CD4-positive, alpha-beta T cell treated with Interferon gamma for 1 hour (primary cell): Measurements from ENCODE around the gene ATP5MG.
A peak's percentile ranks its signal among the peaks of the same experiment; 100 is the strongest.
"Not testable (repeated sequence)": the region's sequence is repeated elsewhere in the genome, so short reads cannot be mapped to it uniquely, and the experiment has no call there.

Source experiments
- DNase-seq: peaks from one replicate; pipeline ENCODE4 v3.0.0-alpha.2; 2020

Gene ATP5MG

DNA sequence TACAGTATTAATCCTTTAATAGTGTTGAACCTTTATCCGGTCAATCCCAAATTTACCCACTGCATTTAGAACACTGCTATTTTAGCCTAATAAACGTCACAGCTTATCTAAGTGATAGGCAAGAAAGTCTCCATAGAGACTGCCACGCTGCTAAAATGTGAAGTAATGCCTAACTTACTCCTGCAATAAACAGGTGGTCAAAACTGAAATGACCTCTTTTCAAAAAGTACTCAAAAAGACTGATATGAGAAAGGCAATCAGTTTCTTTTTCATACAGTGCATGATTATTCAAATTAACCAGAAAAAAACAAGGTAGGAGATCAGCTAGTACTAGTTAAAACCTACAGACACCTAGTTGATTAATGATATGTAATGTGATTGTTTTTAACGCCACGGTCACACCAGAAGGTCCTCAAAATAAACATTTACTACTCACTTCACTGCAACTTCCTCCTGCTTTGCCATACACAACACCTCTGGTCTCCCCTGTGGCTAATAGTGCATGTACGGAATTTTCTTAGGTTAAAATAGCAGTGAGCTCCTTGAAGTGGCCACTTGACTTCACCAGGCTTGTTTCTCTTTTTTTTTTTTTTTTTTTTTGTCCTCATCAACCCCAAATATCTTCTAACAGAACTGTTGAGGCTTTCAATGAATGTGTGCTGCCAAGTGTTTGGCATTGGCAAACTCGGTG lies 8.8 kb downstream of the ATP5MG start:
- DNase-seq = no peak

DNA sequence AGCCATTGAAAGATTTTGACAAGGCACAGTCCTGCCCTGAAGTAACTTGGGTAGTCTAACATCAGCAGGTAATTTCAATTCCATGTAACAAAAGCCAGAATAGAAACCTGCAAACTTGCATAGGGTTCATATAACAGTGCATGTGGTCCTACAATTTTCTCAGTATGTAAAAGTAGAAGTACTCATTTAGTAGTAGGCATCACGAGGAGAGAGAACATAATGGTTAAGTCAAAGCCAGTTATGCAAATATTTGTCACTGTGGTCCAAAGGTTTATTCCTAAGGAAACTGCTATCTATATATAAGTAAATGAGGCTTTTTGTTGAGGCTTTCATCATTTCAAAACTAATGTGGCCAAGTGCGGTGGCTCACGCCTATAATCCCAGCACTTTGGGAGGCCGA lies 10.1 kb downstream of the ATP5MG start:
- no peak for DNase-seq

DNA sequence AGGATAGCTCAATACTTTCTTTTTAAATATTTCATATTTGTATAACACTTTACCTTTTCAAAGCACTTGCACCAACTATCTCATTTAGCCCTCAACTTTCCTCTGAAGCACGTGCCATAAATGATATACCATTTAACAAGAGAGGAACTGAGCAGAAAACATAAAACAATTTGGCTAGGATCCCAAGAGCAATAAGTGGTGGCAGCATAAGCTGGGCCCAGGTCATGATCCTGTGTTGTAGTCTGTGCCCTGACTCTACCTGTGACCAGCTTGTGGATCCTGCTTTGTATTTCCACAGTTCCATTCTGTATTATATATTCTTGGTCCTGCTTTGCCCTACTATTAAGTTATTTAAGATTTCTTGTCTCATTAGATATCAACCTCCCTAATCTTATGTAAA lies 11.5 kb downstream of the ATP5MG start:
- no peak for DNase-seq

DNA sequence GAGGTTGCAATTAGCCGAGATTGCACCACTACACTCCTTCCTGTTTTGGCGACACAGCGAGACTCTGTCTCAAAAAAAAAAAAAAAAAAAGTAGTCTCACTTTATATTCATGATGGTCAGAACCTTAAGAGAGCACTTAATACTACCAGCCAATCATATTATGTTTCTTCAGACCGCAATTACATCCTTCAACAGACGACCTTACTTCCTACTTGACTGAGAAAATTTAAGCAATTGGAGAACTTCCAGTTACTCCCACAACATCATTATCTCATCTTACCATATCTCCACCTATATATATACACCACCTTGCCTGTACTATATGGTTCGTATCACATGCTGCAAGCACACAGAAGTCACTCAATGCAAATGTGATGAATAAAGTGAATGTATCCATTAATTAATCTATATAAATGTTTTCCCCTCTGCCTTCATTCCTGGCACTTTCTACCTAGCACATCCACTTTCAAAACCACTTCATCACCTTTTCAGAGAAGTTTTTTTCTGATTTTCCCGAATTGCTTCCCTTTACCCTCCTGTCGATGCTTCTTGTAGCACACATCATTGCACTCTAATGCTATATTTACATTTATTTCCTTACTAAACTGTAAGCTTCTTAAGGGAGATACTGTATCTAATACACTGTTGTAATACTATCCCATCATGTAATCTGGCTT lies 13.8 kb downstream of the ATP5MG start:
- no peak for DNase-seq

DNA sequence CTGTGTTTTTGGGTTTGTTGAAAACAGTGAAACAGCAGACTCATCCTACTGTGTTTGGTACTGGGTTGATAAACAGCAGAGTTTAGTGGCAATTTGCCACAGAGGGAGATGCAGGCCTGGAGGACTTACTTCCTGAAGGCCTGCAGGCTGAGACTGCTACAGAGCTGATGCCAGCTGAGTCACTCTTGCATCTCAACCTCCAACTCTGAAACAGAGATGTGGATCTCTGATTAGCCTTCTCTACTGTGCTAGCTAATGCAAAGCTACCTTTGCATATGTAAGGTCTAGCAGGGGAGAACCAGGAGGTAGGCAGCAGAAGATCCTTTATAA lies 14.3 kb downstream of the ATP5MG start:
- DNase-seq = no peak

DNA sequence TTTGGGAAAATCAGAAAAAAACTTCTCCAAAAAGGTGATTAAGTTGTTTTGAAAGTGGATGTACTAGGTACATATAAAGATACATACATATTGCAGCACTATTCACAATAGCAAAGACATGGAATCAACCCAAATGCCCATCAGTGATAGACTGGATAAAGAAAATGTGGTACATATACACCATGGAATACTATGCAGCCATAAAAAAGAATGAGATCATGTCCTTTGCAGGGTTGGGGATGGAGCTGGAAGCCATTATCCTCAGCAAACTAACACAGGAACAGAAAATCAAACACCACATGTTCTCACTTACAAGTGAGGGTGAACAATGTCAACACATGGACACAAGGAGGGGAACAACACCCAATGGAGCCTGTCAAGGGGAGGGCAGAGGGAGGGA lies 15.5 kb downstream of the ATP5MG start:
- not testable (repeated sequence) for DNase-seq

DNA sequence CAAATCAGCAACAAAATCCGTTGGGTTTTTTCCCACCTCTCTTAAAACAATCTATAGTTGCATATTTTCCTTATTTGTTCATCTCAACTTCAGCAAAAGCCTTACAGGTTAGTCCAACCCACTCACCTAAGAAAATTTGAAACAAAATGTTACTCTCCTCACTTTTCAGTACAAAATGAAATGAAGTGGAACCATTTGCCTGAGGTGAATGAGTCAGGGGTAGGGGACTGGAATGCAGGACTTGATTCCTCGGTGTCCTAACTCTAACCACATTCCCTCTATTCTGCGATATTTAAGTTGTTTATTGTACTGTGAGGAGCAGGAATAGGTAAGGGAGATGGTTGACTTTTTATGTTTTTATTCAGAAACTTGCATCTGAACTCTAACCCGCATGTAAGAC lies 16.4 kb downstream of the ATP5MG start:
- no peak for DNase-seq

DNA sequence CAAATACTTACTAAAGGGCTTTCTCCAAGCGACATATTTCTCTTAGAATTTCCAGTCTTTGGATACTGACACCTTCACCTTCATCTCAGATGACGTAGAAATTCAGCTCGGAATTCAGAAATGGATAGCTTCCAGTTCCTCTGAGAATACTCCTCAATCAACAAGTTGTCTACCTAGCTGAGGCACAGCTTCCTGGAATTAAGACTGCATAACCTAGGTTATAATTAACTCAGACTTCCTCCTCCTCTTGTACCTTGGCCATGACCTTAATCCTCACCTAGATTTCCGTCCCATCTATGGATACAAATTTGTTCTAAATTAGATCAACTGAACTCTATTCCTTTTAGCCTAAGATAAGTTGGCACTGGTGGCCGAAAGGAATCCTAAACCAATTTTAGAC lies 17.4 kb downstream of the ATP5MG start:
- no peak for DNase-seq

DNA sequence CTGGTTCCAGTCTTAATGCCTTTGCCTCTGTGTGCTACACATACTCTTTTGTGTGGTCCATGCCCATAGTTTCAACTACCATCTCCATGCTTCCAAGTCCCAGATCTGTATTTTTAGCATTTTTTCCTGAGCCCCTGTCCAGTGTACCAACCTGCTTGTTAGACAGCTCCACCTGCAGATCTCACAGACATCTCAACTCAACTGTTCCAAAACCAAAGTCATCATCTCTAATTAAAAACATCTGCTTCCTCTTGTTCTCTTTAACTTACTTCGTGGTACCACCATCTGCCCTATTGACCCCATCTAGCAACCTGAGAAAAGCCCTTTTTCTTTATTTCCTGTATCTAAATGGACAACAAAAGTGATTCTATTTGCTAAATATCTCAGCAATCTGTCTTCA lies 26.3 kb downstream of the ATP5MG start:
- no peak for DNase-seq

DNA sequence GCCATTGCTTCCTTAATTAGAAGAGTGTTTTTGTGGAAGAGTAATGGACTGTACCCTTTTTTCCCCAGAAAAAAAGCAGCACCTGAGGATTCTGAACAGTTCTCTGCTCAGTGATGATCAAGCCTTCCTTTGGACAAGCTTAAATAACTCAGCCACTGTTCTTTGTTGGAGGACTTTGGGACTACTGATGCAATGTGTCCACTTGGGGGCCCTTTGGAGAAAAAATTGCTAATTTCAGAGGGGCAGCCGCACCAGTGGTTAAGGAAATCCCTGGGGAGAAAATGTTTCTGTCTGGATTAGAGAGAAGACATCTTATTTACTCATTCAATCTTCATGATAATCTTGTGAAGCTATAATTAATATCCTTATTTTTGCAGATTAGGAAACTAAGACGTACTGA lies 29.6 kb downstream of the ATP5MG start:
- no peak for DNase-seq

DNA sequence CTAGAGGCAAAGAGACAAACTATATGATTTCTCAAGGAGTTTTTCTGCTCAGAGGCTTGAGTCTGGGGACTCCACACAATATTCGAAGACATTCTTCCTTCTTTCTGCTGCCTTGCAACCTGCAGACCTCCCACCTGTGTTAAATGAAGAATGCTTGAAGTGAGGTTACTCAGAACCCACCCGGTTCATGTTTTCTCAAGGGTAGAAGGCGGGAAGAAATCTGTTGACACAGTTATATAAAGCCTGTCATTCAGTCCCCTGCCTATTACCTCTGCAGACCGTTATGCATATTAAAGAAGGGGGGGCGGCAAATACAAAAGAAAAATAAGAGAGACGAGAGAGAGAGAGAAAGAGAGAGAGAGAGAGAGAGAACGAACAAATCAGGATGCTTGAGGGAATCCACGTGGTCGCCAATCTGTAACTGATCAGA lies 32.7 kb downstream of the ATP5MG start:
- DNase-seq = no peak

DNA sequence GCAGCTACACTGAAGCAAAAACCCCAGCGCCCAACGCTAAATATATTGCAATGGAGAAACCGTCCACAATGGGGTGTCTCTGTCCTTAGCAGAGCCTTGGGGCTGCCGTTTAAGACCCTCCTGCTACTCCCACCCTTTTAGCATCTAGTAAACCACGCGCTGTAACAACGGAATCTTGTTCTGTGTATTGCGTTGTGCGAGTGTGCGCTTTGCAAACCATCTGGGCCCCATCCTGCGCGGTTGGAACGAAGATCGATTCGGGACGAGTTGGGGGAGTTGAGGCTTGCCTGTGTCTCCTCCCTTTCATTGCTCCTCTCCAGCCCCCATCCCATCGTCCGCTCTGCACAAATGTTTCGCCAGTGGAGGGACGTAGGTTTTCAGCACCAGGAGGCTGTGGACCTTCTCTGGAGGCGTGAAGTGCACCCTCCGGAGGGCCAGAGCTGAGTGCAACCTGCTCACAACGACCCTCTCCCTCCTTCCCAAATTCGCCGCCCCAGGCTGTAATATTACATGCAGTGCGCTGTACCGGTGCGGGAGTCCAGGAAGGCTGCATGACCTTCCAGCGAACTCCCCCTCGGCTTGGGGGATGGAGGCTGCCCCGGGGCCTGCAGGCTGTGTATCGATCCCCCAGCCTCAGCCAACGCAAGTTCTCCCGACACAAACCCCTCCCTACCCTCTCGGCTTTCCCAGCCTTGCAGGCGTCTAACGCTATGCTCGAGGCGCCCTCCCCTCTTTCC lies 33.3 kb downstream of the ATP5MG start:
- DNase-seq = peak; percentile 19

DNA sequence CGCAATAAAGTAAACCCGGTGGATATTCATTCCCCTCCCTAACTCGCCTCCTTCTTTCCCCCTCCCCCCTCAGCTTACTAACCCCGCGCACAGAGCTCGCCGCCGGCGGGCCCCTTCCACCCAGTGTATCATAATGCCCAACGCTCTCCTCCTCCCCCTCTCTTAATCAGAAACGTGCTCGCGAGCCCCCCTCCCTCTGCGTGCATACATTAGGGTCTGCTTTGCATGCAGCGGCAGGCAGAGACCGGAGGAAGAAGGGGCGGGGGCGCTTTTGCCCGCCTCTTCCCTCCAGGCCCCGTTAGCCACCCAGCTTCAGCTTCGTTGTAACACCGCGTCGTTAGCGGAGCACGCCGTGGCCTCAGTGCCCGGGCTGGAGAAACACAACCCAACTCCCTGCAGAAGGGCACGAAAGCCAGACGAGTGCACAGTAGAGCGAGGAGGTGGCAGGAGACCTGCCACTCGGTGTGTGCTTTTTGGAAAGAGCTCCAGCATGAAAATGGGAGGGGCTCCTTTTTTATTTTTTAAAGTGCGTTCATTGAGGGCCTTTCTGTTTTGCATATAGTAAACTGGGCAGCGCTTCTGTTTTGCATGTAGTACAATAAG lies 34.0 kb downstream of the ATP5MG start:
- peak; percentile 49 for DNase-seq

DNA sequence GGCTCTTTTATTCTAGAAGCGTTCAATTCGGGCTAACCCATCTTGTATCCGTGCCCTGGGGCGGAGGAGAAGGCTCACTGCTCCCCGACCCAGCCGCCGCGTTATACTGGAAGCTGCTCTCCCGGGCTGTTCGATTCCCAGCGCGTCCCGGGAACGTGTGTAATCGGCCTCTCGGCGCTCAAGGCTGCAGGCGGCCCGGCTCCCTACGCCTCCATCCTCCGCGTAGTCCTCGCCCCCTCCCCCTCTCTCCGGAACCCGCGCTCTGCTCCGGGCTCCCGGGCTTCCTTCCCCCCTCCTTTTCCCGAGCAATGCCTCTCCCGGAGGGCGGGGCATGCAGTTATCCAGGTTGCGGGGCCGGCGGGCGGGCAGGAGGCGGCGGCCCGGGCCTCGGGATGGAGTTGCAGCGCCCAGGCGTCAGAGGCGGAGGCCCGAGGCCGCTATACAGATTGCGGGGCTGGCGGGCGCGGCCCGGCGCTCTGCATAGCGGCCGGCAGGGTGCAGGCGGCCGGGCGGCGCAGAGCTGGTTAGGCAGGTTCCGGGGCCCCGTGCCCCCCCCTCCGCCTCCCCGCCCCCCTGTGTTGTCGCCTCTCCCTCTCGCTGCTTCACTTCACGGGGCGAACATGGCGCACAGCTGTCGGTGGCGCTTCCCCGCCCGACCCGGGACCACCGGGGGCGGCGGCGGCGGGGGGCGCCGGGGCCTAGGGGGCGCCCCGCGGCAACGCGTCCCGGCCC lies 34.7 kb downstream of the ATP5MG start, which contains the start of gene KMT2A:
Gene KMT2A, plus strand, starts transcription at position 600 of the 732 bp plus-strand sequence. Its CDS starts 21 bp downstream, at position 621.
- DNase-seq = peak; percentile 89

DNA sequence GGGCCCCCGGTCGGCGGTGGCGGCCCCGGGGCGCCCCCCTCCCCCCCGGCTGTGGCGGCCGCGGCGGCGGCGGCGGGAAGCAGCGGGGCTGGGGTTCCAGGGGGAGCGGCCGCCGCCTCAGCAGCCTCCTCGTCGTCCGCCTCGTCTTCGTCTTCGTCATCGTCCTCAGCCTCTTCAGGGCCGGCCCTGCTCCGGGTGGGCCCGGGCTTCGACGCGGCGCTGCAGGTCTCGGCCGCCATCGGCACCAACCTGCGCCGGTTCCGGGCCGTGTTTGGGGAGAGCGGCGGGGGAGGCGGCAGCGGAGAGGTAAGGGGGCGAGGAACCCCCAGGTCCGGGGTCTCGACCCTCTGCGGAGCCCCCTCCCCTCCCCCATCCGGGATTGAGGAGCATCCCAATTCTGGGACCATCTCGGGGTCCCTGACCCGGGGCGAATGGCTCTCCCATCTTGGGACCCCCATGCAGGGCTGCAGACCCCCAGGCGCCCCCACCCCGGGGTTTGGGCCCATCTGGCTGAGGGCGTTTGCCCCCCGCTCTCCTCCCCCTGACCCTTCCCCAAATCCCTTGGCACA lies 35.3 kb downstream of the ATP5MG start:
- DNase-seq = peak; percentile 52

DNA sequence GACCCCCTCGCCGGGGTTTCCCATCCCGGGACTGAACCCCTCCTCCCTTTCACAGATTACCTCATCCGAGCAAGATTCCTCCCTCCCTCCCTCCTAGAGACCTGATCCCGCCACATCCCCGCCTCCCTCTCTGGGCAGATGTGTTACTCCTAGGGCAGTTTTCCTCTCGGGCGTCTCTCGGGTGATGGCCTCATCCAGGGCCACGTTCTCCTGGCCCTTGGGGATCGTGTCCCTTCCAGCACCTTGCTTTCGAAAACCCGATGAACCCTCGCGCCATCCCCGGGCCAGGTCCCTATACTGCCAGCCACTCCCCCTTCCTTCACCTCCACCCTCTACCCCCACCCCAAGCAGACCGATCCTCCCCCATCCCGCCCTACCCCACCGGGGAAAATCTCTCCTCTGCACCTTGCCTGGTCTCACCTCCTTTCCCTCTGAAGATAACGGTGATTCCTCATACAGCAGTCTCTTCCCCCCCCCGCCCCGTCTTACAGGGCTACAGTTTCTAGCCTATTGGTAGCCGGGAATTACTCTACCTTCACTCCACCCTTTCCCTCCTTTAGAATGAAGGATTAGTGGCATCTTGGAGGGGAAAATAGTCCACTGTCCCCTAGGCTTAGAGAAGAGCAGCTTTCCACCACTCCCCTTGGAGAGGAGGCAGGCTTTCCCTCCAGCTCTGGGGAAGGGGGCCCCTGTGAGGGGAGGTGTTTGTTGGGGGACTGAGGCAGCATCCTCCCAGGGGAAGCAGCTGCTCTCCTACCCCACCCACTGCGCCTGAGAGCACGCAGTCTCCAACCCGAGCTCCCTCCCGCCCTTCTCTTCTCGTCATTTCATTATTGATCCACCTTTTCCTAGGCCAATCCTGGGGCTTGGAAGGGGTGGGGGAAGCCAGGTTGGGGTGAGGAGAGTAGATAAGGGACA lies 36.1 kb downstream of the ATP5MG start:
- DNase-seq = peak; percentile 48

DNA sequence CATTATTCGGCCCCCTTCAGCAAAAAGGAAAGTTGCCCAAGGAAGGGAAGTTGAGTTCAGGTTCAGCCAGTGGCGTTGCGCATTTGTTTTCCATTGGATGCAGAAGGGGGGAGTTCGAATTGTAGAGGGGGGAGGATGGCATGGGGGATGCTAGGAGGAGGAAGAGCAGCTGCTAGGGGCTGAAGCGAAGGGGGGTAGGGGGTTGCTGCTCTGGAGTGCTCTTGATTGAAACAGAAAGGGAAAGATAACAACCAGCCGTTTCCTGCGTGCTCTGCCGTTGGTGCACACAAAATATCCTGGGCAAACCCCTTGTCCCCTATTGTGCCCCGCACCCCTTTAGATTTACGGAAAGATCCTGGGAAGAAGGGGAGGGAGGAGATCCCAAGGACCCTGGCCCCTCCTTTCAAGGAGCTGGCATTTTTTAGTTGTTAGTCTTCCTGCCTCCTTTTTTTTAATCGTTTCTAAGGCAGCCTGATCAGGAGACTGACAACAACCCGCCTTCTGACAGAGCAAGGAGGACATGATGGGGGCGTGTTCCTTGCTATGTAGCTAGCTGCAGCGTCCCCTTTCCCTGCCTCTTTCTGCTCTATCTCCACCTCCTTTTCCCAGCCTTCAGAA lies 37.0 kb downstream of the ATP5MG start:
- peak; percentile 47 for DNase-seq

DNA sequence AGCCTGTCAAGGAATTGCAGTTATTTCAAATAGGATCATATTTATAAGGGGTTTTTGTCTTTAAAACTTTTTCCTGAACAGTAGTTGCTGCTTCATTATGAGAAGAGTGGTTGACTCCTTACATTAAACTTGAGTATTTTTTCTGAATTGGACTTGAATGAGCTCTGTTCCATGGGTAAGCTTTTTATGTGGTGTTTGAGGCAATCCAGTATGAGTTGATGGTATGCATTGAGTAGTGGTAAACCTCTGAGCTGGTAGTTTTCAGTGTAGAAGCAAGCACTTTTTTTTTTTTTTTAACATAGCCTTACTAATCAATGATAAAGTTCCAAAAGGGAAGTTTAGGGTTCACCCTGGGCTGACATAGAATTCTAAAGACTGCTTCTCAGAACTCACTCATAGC lies 38.2 kb downstream of the ATP5MG start:
- no peak for DNase-seq

DNA sequence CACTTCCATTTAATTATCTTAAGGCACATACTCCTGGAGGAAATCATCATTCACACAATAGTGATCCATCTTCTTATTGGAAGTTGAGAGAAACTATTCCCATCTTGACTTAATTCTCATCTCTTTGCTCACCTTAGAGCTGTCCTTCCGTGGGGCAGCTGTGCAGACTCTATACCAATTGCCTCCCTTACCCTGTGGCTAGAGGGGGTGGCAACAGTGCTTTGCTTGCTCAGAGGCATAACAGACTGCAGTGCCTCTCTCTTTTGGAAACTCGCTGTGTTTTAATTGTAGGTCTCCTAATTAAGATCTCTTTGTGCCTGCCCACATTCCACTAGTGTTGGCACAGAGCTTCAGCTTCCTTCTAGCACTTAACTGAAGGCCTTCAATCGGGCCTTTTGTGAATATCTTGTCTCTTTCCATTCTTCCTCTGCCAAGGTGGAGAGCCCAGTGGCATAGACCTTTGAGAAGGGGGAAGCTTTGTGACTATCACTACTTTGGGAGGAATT lies 40.4 kb downstream of the ATP5MG start:
- DNase-seq = no peak

DNA sequence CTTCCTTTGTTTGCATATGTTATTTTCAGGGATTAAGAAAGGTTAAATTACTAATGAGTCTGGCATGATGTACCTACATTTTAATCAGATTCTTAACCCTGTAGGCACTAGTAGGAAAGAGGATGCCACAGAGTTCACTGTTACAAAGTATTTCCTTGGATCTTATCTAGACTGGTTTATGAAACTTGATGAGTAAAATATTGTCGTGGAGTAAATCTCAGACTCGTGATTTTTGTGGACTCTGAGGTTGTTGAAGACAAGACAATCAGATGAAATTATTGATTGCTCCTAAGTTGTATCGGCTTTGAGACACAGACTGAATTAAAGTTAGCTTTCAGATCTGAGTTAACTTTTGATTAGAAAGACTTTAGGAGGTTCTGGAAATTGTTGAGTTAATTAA lies 40.9 kb downstream of the ATP5MG start:
- no peak for DNase-seq
